Endothelial cell of umbilical vein (primary cell): Measurements from ENCODE around the gene PIK3C2G. TPM values are rescaled to one million over a fixed set of nuclear protein-coding genes. Genes with fewer than 3 reads are reported as not detected.
A peak's percentile ranks its signal among the peaks of the same experiment; 100 is the strongest.

Source experiments
- BruUV-seq: library from RNA; stranded (reverse); fragments of 400-500 nt; replicated peaks from 2 replicates; lab custom pipeline; 2021; lab: Mats Ljungman, UMichigan
- CTCF ChIA-PET: fragments of 300-600, 350-600 bp; sonication (Branson Sonifier 250); formaldehyde crosslinking; loops from one replicate; lab custom pipeline; 2021; ENCODE audit warnings: antibody characterized with exemption, inconsistent platforms; lab: Charles Lee
- POLR2A ChIA-PET: fragments of 300-600, 350-600 bp; sonication (Branson Sonifier 250); formaldehyde crosslinking; loops from one replicate; lab custom pipeline; 2021; ENCODE audit warnings: antibody characterized with exemption, inconsistent platforms; lab: Charles Lee
- DNase-seq: peaks from one replicate; pipeline ENCODE4 v3.0.0-alpha.2; 2011; ENCODE audit warnings: low read depth, low spot score
- FAIRE-seq: peaks from 2 replicates; lab custom pipeline; 2011; peaks lifted over from hg19 to GRCh38; lab: Jason Lieb, UNC
- H2AFZ ChIP-seq: 2 replicates; pipeline ENCODE4 v1.6.0; 2012; ENCODE audit warnings: low read depth, low read length, control low read depth, inconsistent platforms
- H3K27ac ChIP-seq: 2 replicates; pipeline ENCODE4 v1.5.1; 2011; ENCODE audit warnings: low read depth, mild to moderate bottlenecking, control low read depth, low read length, moderate library complexity; ENCODE audit not compliant: insufficient read depth
- H3K27me3 ChIP-seq, 2 experiments: 2 replicates each; pipeline versions ENCODE4 v1.6.0 to v1.6.1; 2011; ENCODE audit warnings: low read length in 2 of 2, mixed read lengths in 1 of 2; ENCODE audit not compliant: control insufficient read depth in 2 of 2, insufficient read depth in 2 of 2
- H3K36me3 ChIP-seq, 2 experiments: 2 replicates in 1 of 2; 3 replicates in 1 of 2; pipeline ENCODE4 v1.5.1; 2011; ENCODE audit warnings: low read length in 2 of 2, mild to moderate bottlenecking in 1 of 2, moderate library complexity in 1 of 2; ENCODE audit not compliant: control insufficient read depth in 2 of 2, insufficient read depth in 2 of 2; ENCODE audit errors: extremely low read depth in 1 of 2
- H3K4me1 ChIP-seq: 3 replicates; pipeline ENCODE4 v1.5.1; 2011; ENCODE audit warnings: mild to moderate bottlenecking, low read length; ENCODE audit not compliant: control insufficient read depth, insufficient read depth; ENCODE audit errors: extremely low read depth
- H3K4me2 ChIP-seq: 2 replicates; pipeline ENCODE4 v1.6.1; 2011; ENCODE audit warnings: low read length, control low read depth, mixed read lengths; ENCODE audit not compliant: insufficient read depth
- H3K4me3 ChIP-seq, 3 experiments: fragments of 200-600 bp in 1 of 3; sonication (generic), shearing (Covaris generic) in 1 of 3; replicated peaks in 1 of 3; 2 replicates each; pipeline ENCODE4 v1.5.1; 2011 to 2016; ENCODE audit warnings: control low read depth in 3 of 3, low read length in 3 of 3, mild to moderate bottlenecking in 2 of 3, inconsistent platforms in 1 of 3, low read depth in 1 of 3, moderate library complexity in 1 of 3; ENCODE audit not compliant: insufficient read depth in 1 of 3
- H3K79me2 ChIP-seq: 2 replicates; pipeline ENCODE4 v1.6.0; 2012; ENCODE audit warnings: low read length, inconsistent platforms; ENCODE audit not compliant: control insufficient read depth, insufficient read depth
- H3K9ac ChIP-seq: replicated peaks from 2 replicates; pipeline ENCODE3; 2011; ENCODE audit warnings: low read length, control low read depth; ENCODE audit not compliant: insufficient read depth; ENCODE audit errors: extremely low read depth
- H3K9me1 ChIP-seq: replicated peaks from 3 replicates; pipeline ENCODE4 v1.6.0; 2011; ENCODE audit warnings: mild to moderate bottlenecking, low read length; ENCODE audit not compliant: control insufficient read depth, insufficient read depth; ENCODE audit errors: extremely low read depth
- H3K9me3 ChIP-seq: replicated peaks from 2 replicates; pipeline ENCODE4 v1.5.1; 2012; ENCODE audit warnings: low read length, inconsistent platforms; ENCODE audit not compliant: control insufficient read depth, insufficient read depth
- H4K20me1 ChIP-seq: replicated peaks from 2 replicates; pipeline ENCODE3; 2011; ENCODE audit warnings: mild to moderate bottlenecking, low read length; ENCODE audit not compliant: control insufficient read depth, insufficient read depth; ENCODE audit errors: extremely low read depth
- EZH2 ChIP-seq: IDR thresholded peaks from 2 replicates; pipeline ENCODE4 v1.6.1; 2012; ENCODE audit warnings: borderline replicate concordance, low read depth, mild to moderate bottlenecking, moderate library complexity, low read length, inconsistent platforms; ENCODE audit not compliant: severe bottlenecking
- FOS ChIP-seq: IDR thresholded peaks from 2 replicates; pipeline ENCODE4 v1.6.1; 2011; ENCODE audit warnings: mild to moderate bottlenecking, low read length, moderate library complexity, borderline replicate concordance; ENCODE audit not compliant: insufficient read depth
- GATA2 ChIP-seq: IDR thresholded peaks from 2 replicates; pipeline ENCODE4 v1.7.0; 2011; ENCODE audit warnings: low read depth, mild to moderate bottlenecking, moderate library complexity, mixed read lengths, low read length; ENCODE audit not compliant: insufficient read length, insufficient read depth
- JUN ChIP-seq: IDR thresholded peaks from 2 replicates; pipeline ENCODE4 v1.6.1; 2011; ENCODE audit warnings: borderline replicate concordance, low read depth; ENCODE audit not compliant: insufficient read length, insufficient read depth
- MYC ChIP-seq: IDR thresholded peaks from one replicate; pipeline ENCODE4 v1.6.1; 2011; ENCODE audit warnings: mild to moderate bottlenecking, low read depth, low read length
- POLR2A ChIP-seq: IDR thresholded peaks from 2 replicates; pipeline ENCODE4 v1.6.1; 2012; ENCODE audit warnings: low read depth, mild to moderate bottlenecking, control low read depth, low read length
- POLR2AphosphoS5 ChIP-seq: IDR thresholded peaks from 2 replicates; pipeline ENCODE4 v1.6.1; 2012; ENCODE audit warnings: low read depth, mild to moderate bottlenecking, control low read depth, low read length, moderate library complexity; ENCODE audit not compliant: insufficient read depth
- dilution Hi-C: fragments of 300-500 bp; cut with MboI; formaldehyde crosslinking; loops from one replicate; pipeline ENCODE4 v1.15.0; 2019; ENCODE audit warnings: low sequenced_read_pairs; ENCODE audit not compliant: extremely low pct_ligation_motif_present
- intact Hi-C: fragments of 100-400 bp; cut with micrococcal nuclease; formaldehyde crosslinking; loops from one replicate; pipeline ENCODE4 v1.10.0; 2022
- polyA plus RNA-seq, 4 experiments: library from polyadenylated mRNA; depleted of rRNA in 3 of 4; stranded (reverse) in 3 of 4; unstranded in 1 of 4; fragments of >200 nt; gene quantifications; 2 replicates each; pipeline versions ENCODE4 v1.2.1 to v1.2.3, GENCODE V29; 2011 to 2012; ENCODE audit warnings: missing spikeins in 1 of 4
- total RNA-seq: library from RNA; stranded (reverse); gene quantifications from 2 replicates; pipeline ENCODE4 v1.2.3, GENCODE V29; 2021
- TF ChIP-seq, protein P1 (sequence below), 2 donors: IDR thresholded peaks; 1 replicate in 1 of 2; 2 replicates in 1 of 2; pipeline ENCODE4 v1.5.1; 2011; ENCODE audit warnings: low read length in 2 of 2, mild to moderate bottlenecking in 2 of 2, moderate library complexity in 2 of 2, control low read depth in 1 of 2, inconsistent platforms in 1 of 2, low read depth in 1 of 2; ENCODE audit not compliant: insufficient read depth in 1 of 2; ENCODE audit errors: extremely low read depth in 1 of 2
- TF ChIP-seq, protein P2 (sequence below): IDR thresholded peaks from 2 replicates; pipeline ENCODE4 v1.6.1; 2011; ENCODE audit not compliant: insufficient read depth, insufficient read length

Gene PIK3C2G
- total and polyA plus RNA-seq, 2 donors (not counting 3 experiments of a cell fraction or from before 2014, with no cell fraction given), result not detected

DNA sequence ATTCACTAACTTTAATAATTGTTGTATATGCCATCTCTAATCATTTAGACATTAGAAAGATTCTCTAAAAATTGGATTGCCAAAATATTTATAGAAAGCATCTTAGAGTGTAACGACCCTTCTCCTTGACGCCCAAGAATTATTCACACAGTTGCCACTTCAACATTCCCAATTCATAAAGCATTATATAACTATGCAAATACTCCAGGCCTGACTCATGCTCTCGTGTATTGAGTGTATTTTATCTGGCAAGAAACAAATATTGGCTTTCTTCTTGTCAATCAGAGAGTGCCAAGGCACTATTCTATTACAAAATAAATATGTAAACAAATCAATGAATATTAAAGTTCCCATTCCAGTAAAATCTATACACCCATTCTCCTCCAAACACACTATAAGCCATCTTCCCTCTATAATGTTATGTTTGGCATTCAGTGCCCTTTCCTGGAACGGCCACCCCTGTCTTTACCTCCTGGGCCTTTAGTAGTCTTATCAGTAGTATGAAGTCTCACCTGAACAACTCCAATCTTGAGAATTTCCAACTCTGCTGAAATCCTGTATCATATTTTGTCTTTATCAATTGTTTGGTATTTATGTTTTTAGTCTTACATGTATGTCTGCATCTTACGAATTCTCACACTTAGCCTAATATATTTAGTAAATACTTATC is 182.6 kb downstream of the PIK3C2G start:
- Histone ChIP-seq H3K9me3 (no peaks in the 10 kb centered on the region), H3K9ac (no peak overlapping the region), H3K4me1 (no peaks in the 10 kb centered on the region), H3K27me3 (no peaks in the 10 kb centered on the region), H3K79me2 (no peaks in the 10 kb centered on the region), H2AFZ (no peak overlapping the region), H3K36me3 (no peaks in the 10 kb centered on the region), H3K9me1 (no peaks in the 10 kb centered on the region), H3K4me3 (no peak overlapping the region), H3K4me2 (no peak overlapping the region), H4K20me1 (no peaks in the 10 kb centered on the region), H3K27ac (no peak overlapping the region)
- peak; percentile 4 for DNase-seq
- TF ChIP-seq GATA2, result no peak
- TF ChIP-seq, protein P1, sequence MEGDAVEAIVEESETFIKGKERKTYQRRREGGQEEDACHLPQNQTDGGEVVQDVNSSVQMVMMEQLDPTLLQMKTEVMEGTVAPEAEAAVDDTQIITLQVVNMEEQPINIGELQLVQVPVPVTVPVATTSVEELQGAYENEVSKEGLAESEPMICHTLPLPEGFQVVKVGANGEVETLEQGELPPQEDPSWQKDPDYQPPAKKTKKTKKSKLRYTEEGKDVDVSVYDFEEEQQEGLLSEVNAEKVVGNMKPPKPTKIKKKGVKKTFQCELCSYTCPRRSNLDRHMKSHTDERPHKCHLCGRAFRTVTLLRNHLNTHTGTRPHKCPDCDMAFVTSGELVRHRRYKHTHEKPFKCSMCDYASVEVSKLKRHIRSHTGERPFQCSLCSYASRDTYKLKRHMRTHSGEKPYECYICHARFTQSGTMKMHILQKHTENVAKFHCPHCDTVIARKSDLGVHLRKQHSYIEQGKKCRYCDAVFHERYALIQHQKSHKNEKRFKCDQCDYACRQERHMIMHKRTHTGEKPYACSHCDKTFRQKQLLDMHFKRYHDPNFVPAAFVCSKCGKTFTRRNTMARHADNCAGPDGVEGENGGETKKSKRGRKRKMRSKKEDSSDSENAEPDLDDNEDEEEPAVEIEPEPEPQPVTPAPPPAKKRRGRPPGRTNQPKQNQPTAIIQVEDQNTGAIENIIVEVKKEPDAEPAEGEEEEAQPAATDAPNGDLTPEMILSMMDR (IDR thresholded peaks at IDR 0.05; ENCODE audit: extremely low read depth in 1 of 2, insufficient read depth in 1 of 2, low read depth in 1 of 2, low read length in 2 of 2), result no peak
- TF ChIP-seq POLR2AphosphoS5, result no peak
- TF ChIP-seq JUN, result no peak
- TF ChIP-seq MYC, result no peak
- no peak for TF ChIP-seq EZH2
- no peak for TF ChIP-seq FOS
- TF ChIP-seq POLR2A, result no peak
- TF ChIP-seq, protein P2, sequence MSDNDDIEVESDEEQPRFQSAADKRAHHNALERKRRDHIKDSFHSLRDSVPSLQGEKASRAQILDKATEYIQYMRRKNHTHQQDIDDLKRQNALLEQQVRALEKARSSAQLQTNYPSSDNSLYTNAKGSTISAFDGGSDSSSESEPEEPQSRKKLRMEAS, result no peak
- dilution Hi-C loops (no loop called here), intact Hi-C loops (no loop called here)
- BruUV-seq, result no TSS peak
- FAIRE-seq, result no peak
- POLR2A ChIA-PET, result no interaction called here
- CTCF ChIA-PET, result no interaction called here
